ENCODE results near the gene SOX4.

The SOX4 gene

GRCh38 chr6:21615504-21615903 lies 22.0 kb downstream of the SOX4 start:
- DNase-seq = no peak

- DNase-seq = no peak
Measured at GRCh38 chr6:21616005-21616404, 22.5 kb downstream of the SOX4 start.

DNA sequence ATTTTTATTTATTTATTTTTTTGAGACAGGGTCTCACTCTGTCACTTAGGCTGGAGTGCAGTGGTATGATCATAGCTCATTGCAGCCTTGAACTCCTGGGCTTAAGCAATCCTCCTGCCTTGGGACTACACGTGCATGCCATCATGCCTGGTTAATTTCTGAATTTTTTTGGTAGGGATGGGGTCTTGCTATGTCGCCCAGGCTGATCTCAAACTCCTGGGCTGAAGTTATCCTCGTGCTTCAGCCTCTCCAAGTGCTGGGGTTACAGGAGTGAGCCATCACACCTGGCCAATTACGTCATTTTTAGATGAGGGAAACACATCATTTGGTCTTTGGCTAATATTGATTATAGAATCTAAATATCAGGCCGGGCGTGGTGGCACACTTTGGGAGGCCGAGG lies 32.1 kb downstream of the SOX4 start:
- no peak for DNase-seq

DNA sequence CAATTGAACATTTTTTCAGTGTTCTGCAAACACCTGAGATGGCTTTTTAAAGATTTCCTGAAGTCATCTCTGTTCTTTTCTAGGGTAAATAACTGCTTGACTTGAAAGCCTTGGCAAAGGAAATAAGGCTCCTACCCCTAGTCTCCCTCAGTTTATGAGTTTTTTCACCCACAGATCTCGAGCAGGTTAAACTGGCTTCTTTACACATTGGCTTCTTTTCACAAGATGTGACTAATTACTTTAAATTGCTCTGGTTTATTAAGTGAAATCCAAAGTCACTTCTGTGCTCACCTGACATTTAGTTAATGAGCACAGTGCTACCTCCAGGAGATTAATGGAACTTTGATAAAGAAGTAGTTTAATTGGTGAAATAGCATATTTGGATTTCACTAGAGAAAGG lies 33.2 kb downstream of the SOX4 start:
- DNase-seq = no peak

- DNase-seq = no peak
Measured at GRCh38 chr6:21628160-21628559, 34.6 kb downstream of the SOX4 start.

- no peak for DNase-seq
Measured at GRCh38 chr6:21633511-21634109, 40.1 kb downstream of the SOX4 start.

DNA sequence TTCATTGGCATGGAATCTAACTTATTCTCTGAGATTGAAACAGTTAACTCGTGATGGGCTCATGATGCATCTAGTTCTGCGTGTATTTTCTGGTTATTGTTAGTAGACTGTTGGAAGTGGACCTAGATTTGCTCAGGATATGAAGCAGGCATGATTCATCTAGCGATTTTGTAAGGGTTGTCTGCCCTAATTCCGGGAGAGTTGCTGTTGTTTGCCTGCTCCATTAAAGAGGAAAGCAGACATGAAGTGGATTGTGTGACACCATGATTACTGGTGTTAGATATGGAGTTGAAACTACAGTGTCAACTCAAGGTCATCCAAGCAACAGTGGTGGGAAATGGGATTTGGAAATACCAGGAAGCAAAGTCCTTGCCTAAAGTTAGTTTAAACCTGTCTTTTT lies 41.0 kb downstream of the SOX4 start:
- no peak for DNase-seq

DNA sequence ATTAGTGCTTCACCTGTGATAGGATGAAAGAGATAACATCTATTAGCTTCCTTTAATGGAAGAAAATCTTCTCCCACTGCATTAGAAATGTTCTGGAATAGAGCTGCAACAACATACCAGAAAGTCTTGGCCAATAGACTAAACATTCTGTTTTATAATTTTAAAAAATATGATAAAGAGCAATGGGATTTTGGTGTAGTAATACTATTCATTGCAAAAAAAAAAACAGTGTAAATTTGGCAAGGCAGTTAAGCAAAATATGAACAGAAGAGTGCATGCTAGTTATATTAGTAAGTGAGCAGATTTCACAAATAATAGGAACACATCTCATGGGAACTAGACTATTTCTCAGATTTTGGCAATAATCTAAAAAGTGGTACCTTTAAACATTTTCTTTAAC lies 43.3 kb downstream of the SOX4 start:
- no peak for DNase-seq

- DNase-seq = no peak
Measured at GRCh38 chr6:21639316-21639715, 45.8 kb downstream of the SOX4 start.
